Mucosa of stomach (tissue), 1 donor: ENCODE data around the gene MBD3L3.

Experiments used
- H3K27me3 ChIP-seq: one replicate; pipeline ENCODE4 v1.7.0; 2013; ENCODE audit warnings: mild to moderate bottlenecking, low read length; ENCODE audit not compliant: control insufficient read depth, insufficient read depth
- H3K36me3 ChIP-seq: one replicate; pipeline ENCODE4 v1.7.0; 2013; ENCODE audit warnings: low read length; ENCODE audit not compliant: control insufficient read depth, insufficient read depth
- H3K4me1 ChIP-seq: one replicate; pipeline ENCODE4 v1.7.0; 2013; ENCODE audit warnings: mild to moderate bottlenecking, low read length; ENCODE audit not compliant: control insufficient read depth, insufficient read depth
- H3K4me3 ChIP-seq: one replicate; pipeline ENCODE4 v1.7.0; 2013; ENCODE audit warnings: low read length
- H3K9ac ChIP-seq: one replicate; pipeline ENCODE4 v1.7.0; 2013; ENCODE audit warnings: mild to moderate bottlenecking, low read length, moderate library complexity
- H3K9me3 ChIP-seq: one replicate; pipeline ENCODE4 v1.7.0; 2013; ENCODE audit warnings: mild to moderate bottlenecking, low read length, moderate library complexity; ENCODE audit not compliant: control insufficient read depth
- donor health status: Pancreatic carcinoma.

Gene MBD3L3

GRCh38 chr19:7010722-7011593 lies 47.5 kb downstream of the MBD3L3 start:
- Histone ChIP-seq H3K4me1 (no peaks in the 10 kb centered on the region), H3K4me3 (no peak overlapping the region), H3K27me3 (no peaks in the 10 kb centered on the region), H3K36me3 (no peaks in the 10 kb centered on the region), H3K9ac (no peak overlapping the region), H3K9me3 (no peaks in the 10 kb centered on the region)

- no peaks in the 10 kb centered on the region for H3K4me1 ChIP-seq
- H3K9me3 ChIP-seq: no peaks in the 10 kb centered on the region
These were observed 50.6 kb downstream of the MBD3L3 start for GRCh38 chr19:7007859-7008258.

More at GRCh38 chr19:7007859-7008258, 50.6 kb downstream of the MBD3L3 start:
- Histone ChIP-seq H3K4me3 (no peak overlapping the region), H3K27me3 (no peaks in the 10 kb centered on the region), H3K36me3 (no peaks in the 10 kb centered on the region), H3K9ac (no peak overlapping the region)
